ENCODE results near the gene PIGN.

The PIGN gene

GRCh38 chr18:61998335-61998734, 188.5 kb downstream of the PIGN start:
- DNase-seq, result no peak

DNA sequence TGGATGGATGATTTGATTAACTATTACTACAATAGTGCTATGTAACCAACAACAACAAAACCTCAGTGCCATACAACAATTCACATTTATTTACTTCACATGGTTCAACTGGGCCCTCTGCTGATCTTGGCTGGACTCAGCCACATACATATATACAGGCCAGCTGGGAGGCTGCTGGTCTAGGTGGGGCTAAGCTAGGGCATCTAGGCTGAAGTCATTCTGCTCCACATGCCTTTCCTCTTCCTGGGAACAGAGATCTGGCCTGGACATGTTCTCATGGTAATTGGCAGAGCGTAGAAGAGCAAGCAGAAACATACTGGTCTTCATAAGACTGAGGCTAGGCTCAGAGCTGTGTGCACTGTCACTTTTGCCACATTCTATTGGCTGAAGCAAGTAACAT, 191.2 kb downstream of the PIGN start:
- no peak for DNase-seq

- no peak for DNase-seq
Measured at GRCh38 chr18:61993831-61994230, 193.0 kb downstream of the PIGN start.

DNA sequence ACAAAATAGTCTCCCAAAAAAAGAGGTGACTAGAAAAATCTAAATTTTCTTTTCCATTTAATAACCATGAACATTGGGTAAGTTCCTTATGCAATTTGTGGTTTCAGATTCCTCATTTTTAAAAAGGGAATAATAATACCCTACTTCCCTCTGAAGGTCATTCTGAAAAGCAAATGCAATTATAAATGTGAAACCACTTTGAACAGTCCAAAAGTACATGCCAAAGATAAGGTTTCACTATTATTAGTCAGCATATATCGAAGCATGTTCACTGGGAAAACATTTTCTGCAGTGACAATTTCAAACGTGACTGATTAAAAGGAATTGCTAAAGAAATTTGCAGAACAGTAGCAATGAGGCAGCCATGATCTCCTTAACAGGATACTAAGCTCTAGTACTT, 193.9 kb downstream of the PIGN start:
- no peak for DNase-seq

DNA sequence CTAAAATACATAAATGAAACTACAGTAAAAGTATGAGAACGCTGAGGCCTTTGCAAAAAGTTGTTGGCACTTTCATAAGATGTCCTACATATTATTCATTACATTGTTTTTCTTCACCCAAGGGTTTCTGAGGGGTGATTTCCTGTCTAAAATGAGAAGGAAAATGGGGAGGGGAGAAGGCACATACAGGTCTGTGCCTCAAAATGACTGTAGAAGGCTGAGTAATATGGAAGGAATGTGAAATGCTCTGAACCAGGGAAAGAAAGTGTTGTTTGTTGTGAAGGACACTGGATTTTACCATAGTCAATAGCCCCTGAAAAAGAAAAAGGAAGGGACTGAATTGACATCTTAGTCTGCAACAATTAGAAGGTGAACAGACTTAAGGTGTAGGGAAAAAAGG, 194.6 kb downstream of the PIGN start:
- no peak for DNase-seq

GRCh38 chr18:61991836-61992235, 195.0 kb downstream of the PIGN start:
- DNase-seq, result no peak

GRCh38 chr18:61991201-61991600, 195.7 kb downstream of the PIGN start:
- DNase-seq, result no peak

Data from NCI-H1048 (cell line).